GM20000 (cell line): ENCODE measurements around the gene RBM20.

Source experiments
- DNase-seq: peaks from one replicate; pipeline ENCODE4 v3.0.0; 2012; ENCODE audit warnings: low spot score
- CTCF ChIP-seq: IDR thresholded peaks from 2 replicates; pipeline ENCODE4 v1.5.1; 2012; ENCODE audit warnings: mild to moderate bottlenecking, control low read depth; ENCODE audit errors: extremely low read depth, missing control alignments

Gene RBM20

GRCh38 chr10:110711382-110711781, 67.2 kb downstream of the RBM20 start:
- no peak for TF ChIP-seq CTCF
- peak; percentile 23 for DNase-seq

- TF ChIP-seq CTCF, result no peak
- DNase-seq, result no peak
Measured at GRCh38 chr10:110714356-110714755, 70.2 kb downstream of the RBM20 start.

- no peak for TF ChIP-seq CTCF
- DNase-seq, result no peak
Measured at GRCh38 chr10:110717781-110718589, 73.8 kb downstream of the RBM20 start.

- no peak for DNase-seq
- TF ChIP-seq CTCF, result no peak
Measured at GRCh38 chr10:110721406-110722038, 77.4 kb downstream of the RBM20 start.

- no peak for TF ChIP-seq CTCF
- DNase-seq, result no peak
Measured at GRCh38 chr10:110723224-110723891, 79.2 kb downstream of the RBM20 start.

- no peak for DNase-seq
- TF ChIP-seq CTCF, result no peak
Measured at GRCh38 chr10:110724116-110724921, 80.2 kb downstream of the RBM20 start.
